Fibroblast of skin of back (primary cell): Measurements from ENCODE around the gene TMEM208.
A peak's percentile ranks its signal among the peaks of the same experiment; 100 is the strongest.

Source experiments
- DNase-seq: peaks from one replicate; pipeline ENCODE4 v3.0.0-alpha.2; 2013

The TMEM208 gene

DNA sequence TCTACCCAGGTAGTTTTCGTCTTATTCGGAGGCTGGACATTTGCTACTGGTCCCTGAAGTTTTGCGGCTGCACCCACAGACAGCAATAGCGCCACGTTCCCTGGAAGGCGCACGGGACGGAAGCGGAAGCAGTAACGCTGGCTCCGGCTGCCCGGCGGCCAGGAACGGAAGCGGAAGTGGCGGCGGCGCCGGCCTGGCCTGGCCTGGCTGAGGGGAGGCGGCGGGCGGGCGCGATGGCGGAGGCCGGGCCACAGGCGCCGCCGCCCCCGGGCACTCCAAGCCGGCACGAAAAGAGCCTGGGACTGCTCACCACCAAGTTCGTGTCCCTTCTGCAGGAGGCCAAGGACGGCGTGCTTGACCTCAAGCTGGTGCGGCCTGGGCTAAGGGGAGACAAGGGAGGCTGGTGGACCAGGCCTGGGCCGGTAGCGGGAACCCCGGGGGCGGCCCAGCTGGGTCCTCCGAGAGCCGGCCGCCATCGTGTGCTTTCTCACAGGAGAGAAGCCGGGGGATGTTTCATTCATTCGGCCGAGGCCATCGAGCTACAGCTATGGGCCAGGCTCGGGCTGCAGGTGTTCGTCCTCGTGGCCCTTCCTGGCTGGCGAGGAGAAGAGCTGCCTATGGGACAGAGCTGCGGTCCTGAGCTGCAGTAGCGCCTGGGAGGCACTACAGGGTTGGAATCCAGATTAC is 34.8 kb upstream of the TMEM208 start, which contains the start of gene E2F4:
Gene E2F4 (plus strand): TSS at position 161 of the 687 bp plus-strand sequence. CDS start 73 bp downstream, at position 234.
- DNase-seq: peak; percentile 92

DNA sequence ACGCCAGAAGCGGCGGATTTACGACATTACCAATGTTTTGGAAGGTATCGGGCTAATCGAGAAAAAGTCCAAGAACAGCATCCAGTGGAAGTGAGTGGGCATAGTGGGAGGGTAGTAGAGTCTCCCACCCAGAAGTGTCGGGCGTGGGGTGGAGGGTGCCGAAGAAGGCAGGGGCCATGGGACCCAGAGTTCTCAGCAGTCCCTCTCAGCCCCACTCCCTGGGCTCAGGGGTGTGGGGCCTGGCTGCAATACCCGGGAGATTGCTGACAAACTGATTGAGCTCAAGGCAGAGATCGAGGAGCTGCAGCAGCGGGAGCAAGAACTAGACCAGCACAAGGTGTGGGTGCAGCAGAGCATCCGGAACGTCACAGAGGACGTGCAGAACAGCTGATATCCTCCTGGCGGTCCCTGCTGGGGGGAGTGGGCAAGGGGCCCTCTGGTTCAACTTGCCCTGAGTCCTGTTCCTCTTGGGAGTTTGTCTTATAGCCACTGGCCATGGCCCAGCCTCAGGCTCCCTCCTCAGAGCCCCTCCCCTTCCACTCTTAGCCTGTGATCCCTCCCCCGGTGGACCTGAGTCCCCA is 34.1 kb upstream of the TMEM208 start:
- DNase-seq: no peak

GRCh38 chr16:67193536-67193935 is 33.4 kb upstream of the TMEM208 start:
- DNase-seq: no peak

- DNase-seq: no peak
Measured at GRCh38 chr16:67194260-67194659, 32.7 kb upstream of the TMEM208 start.

DNA sequence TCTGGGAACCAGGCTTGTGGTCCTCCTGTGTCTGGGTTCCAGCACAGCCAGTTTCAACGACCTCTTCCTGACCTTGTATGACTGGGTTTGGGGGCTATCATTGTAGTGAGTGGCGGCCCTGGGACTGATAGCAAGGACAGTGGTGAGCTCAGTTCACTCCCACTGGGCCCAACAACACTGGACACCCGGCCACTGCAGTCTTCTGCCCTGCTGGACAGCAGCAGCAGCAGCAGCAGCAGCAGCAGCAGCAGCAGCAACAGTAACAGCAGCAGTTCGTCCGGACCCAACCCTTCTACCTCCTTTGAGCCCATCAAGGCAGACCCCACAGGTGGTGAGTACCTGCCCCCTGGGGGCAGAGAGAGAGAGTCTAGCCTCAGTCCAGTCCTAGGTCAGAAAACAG is 31.3 kb upstream of the TMEM208 start:
- no peak for DNase-seq

DNA sequence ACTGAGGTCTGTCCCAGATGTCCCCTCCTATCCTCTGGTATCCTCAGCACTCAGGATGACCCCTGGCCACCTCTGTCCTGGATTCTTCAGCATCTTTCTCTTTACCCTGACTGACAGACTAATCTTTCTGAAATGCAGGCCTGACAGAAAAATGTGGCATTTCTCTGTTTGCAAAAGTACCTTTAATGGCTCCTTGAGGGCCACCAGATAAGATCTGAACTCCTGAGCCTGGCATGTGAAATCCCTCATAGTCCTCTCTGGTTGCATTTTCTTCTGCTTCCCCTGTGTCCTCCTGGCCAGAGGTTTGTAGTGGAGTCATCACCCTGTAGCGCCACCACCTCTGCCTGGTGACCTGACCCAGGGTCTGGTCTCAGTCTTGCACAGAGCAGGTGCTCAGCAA is 30.0 kb upstream of the TMEM208 start:
- no peak for DNase-seq

GRCh38 chr16:67197704-67198103 is 29.2 kb upstream of the TMEM208 start:
- no peak for DNase-seq

- DNase-seq: peak; percentile 52
Measured at GRCh38 chr16:67198238-67198734, 28.6 kb upstream of the TMEM208 start.

GRCh38 chr16:67199011-67199807 is 27.7 kb upstream of the TMEM208 start, which contains the start of gene ELMO3:
ELMO3 (plus strand) TSS chr16:67199131; CDS start chr16:67199327, 196 bp downstream.
- no peak for DNase-seq

DNA sequence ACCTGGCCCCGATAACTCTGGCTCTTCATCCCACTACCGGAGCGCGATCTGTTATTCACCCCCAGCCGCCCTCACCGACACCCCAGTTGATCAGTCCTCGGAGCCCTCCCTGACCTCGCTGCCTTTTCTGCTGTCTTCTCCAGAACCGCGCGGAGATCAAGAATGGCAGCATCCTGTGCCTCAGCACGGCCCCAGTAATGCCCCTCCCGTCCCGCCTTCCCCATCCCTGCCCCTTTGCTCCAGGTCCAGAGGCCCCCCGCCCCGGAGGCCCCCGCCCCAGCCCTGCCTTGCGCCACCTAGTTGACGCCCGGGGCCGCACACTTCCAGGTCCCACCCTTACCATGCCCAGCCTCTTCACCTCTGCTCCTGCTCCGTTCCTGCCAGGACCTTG is 27.1 kb upstream of the TMEM208 start:
- DNase-seq: no peak

DNA sequence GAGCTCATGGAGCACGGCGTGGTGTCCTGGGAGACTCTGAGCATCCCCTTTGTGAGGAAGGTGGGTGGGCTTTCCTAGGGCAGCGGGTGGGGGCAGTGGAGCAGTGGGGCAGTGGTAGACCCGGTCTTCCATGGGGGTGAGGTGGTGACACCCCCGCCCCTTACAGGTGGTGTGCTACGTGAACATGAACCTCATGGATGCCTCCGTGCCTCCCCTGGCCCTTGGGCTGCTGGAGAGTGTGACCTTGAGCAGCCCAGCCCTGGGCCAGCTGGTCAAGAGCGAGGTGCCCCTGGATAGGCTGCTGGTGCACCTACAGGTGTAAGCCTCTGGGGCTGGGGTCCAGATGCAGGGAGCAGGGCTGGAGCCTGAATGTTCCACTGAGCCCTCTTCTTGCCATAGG is 26.4 kb upstream of the TMEM208 start:
- DNase-seq: no peak

- no peak for DNase-seq
Measured at GRCh38 chr16:67201411-67202345, 25.3 kb upstream of the TMEM208 start.

GRCh38 chr16:67202426-67202825 is 24.5 kb upstream of the TMEM208 start:
- DNase-seq: no peak

- no peak for DNase-seq
Measured at GRCh38 chr16:67202956-67203493, 23.9 kb upstream of the TMEM208 start.

DNA sequence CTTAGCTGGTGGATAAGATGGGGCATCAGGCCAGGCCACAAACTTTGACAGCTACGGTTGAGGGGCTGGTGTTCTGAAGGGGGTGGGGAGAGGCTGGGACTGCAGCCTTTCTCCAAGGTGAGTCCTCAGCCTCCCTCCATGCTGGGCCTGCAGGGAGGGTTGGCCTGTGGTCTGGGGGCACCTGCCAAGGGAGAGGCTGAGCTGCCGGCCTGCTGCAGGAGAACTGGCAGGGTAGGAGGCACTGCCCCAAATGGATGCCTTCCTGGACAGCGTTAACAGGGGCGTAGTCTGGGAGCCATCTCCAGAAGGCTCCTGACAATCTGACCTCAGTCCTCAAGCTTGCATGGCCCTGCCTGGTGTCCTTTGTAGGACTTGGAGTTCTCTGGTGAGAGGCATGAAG is 22.9 kb upstream of the TMEM208 start:
- no peak for DNase-seq

- DNase-seq: no peak
Measured at GRCh38 chr16:67206129-67206837, 20.6 kb upstream of the TMEM208 start.

DNA sequence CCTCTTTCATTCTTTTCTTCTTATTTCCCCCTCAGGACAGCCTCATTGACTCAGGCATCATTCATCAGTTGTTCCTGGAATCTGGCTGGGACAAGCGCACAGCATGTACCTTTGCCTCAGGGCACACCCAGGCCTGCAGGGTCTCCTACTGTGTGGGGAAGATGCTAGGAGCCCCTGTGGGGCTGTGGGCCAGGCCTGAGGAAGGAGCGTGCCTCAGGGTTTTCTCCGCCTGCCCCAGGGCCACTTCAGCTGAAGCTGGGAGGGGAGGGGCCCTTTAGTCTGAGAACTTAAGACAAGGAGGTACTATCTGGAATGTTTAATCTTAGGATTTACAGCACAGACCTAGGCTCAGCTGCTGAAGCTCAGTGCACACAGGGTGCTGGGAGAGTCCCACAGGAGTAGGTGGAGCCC is 20.1 kb upstream of the TMEM208 start:
- DNase-seq: no peak

DNA sequence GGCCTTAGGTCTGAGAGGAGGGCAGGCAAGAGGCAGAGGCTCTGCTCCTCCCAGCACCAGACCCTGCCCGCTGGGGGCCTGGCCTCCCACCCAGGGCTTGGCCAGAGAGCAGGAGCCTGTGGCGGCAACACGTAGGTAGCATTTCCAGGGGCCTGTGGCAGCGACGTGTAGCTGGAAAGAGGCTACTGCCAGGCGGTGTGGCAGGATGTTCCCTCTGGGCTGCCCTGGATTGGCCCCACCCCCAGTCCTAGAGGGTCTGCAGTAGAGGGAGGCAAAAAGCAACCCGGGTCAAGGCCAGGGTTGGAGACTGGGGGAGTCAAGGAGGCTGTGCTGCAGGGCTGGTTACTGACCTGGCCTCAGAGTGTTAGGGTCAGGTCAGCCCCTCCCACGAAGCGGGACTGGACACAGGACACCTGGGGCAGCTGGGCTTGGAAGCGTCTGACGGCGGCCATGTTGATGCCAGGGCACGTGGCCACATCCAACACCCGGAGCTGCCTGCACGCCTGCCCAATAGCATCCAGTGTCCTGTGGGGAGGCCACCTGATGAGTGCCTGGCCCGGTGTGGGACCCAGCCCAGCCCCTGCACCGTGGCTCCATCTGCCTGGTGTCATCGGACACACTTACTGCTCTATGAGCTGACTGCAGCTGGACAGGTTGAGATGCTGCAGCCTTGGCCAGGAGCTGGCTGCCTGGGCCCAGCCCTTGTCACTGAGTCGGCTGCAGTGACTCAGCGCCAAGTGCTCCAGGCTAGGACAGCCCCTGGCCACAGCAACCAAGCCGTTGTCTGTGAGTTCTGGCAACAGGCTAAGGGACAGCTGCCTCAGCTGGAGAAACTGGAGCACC is 19.5 kb upstream of the TMEM208 start:
- DNase-seq: peak; percentile 61

DNA sequence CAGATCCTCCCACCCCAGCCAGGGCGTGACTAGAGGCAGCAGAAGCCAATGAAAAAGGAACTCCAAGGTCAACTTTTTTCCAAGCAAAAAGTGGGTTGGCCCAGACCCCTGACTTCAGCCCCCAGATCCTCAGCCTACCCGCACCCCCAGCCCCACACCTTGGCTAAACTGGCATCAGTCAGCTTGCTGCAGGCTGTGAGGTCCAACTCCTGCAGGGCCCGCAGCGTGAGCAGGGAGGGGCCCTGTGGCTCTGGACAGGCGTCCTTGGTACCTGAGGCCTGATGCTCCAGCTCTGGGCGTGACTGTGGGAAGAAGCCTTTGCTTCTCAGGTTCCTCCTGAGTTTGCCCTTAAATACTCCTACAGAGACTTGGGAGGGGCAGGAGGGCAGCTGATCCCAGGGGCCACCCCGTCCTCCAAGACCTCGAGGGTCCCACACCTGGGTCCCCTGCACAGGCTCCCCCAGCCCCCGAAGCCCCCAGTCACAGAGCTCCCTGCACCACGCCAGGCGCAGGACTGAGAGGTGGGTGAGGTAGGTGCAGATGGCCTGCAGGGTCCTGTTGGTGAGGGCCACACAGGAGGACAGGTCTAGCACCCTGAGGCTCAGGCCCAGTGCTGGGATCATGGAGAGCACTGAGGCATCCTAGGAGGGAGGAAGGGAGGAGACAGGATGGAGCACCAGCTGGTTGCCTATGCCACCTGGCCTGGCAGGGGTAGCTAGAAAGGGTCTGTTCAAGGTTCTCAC is 18.6 kb upstream of the TMEM208 start:
- DNase-seq: no peak

GRCh38 chr16:67209565-67209964 is 17.4 kb upstream of the TMEM208 start:
- DNase-seq: no peak
